ENCODE measurements around the gene TPMT.

TPMT gene

DNA sequence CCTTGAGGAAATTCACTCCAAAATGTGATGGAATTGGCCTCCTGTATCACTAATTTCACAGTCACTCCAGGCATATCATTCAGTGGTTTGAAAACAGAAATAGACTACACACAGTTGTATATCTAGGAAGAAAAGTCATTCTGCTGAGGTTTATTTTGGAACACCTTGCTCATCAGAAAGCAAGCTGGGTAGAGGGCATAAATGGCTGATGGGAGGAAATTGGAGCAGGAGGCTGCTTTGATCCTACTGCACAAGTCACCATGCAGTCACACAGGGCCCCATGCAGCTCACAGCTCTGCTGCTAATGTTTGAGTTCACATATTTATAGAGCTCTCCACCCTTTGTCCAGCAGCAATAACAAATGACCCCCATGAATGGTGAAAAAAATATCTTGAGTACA is 44.7 kb downstream of the TPMT start:
- no peak for DNase-seq

DNA sequence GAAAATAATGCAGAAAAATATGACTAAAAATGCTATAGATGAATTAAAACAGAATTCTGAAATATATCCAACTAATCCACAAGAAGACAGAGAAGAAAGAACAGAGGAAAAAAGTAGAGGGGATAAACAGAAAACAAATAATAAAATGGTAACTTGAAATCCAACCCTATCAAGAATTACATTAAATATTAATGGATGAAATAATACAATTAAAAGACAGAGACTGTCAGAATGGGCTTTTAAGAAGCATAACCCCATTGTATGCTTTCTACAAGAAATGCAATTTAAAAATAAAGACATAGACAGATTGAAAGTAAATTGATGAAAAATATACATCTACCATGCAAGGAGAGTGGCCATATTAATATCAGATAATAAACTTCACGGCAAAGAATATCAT is 47.8 kb downstream of the TPMT start:
- no peak for DNase-seq

DNA sequence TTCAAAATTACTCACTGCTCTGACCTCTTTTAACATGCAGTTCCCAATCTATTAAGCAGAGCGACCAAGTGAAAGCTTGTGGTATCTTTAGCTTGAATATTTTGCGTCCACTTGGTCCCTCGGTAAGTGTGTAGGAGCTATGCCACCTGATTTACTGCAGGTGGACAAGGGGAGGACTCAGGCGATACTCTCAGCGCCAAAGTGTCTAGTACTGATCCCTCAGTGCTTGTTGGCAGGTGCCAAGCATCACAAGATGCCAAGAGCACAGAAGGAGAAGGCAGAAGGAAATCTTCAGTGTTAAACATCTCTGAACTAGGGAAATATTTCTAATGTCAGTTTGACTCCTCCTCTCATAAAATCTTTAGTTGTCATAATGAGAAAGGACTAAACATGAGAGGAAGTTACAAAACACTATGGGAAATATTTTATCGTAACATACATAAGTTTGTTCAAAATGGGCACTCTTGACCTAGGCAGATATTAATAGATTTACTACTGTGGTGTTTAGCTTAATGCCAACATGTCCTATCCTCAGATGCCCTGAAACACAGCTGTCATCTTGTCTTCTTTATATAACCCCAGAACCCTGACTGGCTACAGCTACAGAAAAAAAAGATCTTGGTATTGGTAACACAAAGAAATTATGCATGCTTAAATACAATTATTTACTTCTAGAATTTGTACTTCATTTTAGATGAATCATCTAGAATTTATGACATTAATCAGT is 51.9 kb downstream of the TPMT start:
- DNase-seq, result no peak

- DNase-seq, result no peak
Observed at GRCh38 chr6:18101873-18102272, 53.0 kb downstream of the TPMT start.

- DNase-seq, result no peak
Observed at GRCh38 chr6:18101271-18101670, 53.6 kb downstream of the TPMT start.

- no peak for DNase-seq
Observed at GRCh38 chr6:18100296-18100695, 54.6 kb downstream of the TPMT start.

- no peak for DNase-seq
Observed at GRCh38 chr6:18099511-18099910, 55.4 kb downstream of the TPMT start.

GRCh38 chr6:18096423-18096822 is 58.5 kb downstream of the TPMT start:
- DNase-seq, result no peak

GRCh38 chr6:18091382-18091781 is 63.5 kb downstream of the TPMT start:
- DNase-seq, result no peak

DNA sequence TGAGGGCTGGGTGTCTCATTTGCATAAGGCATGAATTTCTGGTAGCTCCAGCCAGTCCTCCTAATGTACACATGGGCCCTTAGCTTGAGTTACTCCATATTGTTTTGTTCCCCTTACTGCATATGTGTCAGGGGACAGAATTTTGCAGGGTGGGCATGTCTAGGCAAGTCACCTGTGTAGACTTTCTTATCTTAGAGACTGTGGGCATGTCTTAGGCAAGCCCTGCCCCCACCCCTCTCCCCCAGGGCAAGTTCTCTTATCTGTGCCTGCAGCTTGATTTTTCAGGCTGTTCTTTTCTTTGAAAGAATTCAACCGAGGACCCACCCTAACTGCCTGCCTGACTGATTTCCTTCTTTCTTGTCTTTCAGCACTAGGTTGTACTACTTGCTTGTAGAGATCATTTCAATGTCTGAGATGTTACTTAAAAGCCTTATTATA is 64.5 kb downstream of the TPMT start:
- no peak for DNase-seq

DNA sequence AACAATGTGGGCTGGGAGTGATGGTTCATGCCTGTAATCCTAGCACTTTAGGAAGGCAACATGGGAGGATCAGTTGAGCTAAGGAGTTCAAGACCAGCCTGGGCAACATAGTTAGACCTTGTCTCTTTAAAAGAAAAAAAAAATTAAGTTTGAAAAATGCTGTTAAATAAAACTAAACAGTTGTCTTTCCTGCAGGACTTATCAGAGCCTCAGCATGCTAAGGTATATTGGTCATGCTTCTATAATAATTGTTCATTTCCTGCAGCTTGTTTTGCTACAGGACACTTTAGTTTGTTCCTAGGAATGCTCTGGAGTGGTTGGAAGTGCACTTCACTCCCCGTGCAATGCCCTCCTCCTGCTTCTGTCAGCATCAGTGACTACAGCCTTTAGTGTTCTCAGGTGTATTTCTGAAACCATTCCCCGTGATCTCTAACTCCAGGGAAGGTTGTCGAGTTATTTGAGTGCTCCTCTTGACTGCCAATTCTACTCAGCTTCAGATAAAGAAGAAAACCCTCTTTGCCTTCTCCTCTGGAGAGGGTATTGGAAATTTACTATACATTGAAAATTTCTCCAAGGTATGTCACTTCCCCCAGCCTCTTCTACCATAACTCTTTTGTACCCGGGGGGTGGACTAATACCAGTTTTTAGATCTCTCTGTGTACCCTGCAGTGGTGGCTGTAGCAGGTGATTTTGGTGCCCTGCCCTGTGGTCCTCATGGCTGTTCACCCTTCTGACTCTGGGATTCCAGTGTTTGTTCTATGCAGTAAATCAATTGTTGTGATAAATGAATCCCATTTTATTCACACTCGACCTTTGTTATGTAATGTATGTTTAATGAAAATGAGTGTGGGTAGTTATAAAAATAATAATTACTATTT is 66.2 kb downstream of the TPMT start:
- no peak for DNase-seq

- DNase-seq, result no peak
Observed at GRCh38 chr6:18087396-18088165, 67.3 kb downstream of the TPMT start.

GRCh38 chr6:18081025-18081668 is 73.7 kb downstream of the TPMT start:
- DNase-seq, result no peak

DNA sequence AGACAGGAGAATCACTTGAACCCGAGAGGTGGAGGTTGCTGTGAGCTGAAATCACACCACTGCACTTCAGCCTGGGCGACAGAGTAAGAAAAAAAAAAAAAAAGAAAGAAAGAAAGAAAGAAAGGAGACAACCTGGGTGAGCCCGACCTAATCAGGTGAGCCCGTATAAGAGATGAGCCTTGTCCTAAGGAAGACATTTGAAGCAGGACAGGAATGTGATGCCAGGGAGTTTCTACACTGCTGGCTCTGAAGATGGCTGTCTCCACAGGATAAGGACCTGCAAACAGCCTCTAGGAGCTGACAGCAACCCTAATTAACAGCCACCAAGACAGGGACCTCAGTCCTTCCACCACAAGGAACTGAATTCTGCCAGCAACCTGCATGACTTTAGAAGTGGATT is 74.3 kb downstream of the TPMT start:
- no peak for DNase-seq

DNA sequence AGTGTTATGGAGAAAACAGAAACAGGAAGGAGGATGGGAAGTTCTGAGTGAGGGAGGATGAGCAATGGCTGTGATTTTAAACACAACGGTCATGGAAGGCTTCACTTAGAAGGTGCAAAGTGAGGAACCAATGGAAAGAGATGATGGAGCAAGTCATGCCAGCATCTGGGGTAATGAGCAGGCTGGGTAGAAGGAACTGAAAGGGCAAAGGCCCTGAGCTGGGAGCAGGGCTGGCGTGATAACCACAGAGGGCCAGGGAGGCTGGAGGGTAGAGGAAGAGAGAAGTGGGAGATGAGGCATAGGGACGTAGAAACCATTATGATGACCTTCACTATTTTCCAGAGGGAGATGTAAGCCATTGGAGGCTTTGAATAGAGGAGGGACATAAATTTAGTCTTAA is 76.0 kb downstream of the TPMT start:
- DNase-seq, result no peak
